ENCODE measurements around the gene EFCAB10.
"Not testable (repeated sequence)": the region's sequence is repeated elsewhere in the genome, so short reads cannot be mapped to it uniquely, and the experiment has no call there.

The EFCAB10 gene

DNA sequence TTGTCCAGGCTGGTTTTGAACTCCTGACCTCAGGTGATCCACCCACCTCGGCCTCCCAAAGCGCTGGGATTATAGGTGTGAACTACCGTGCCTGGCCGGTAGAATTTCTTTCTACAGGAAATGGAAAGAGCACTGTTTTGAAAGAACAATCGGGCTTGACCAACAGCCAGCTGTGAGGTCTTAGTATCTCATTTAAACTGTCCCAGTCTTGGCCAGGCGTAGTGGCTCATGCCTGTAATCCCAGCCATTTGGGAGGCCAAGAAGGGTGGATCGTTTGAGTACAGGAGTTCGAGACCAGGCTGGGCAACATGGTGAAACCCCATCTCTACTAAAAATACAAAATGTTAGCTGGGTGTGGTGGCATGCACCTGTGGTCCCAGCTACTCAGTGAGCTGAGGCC is 17.8 kb upstream of the EFCAB10 start:
- DNase-seq (ENCODE audit: low read depth), result not testable (repeated sequence)

DNA sequence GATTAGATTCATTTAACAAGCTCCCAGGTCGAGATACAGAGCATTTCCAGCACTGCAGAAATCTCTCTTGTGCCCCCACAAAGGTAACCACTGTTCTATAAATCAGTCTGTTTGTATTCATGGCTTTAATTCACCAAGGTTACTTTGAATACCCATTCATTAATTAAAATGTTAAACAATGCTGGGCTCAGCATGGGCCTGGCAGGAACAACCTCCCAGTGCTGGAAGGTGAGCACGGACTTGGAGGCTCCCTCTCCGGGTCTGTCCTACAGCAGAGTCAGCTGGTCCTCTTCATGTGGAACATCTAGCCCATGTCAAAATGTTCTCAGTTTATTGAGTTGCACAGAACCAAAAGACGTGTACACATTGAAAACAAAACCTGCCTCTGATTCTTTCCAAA is 15.6 kb upstream of the EFCAB10 start:
- DNase-seq (ENCODE audit: low read depth), result no peak

DNA sequence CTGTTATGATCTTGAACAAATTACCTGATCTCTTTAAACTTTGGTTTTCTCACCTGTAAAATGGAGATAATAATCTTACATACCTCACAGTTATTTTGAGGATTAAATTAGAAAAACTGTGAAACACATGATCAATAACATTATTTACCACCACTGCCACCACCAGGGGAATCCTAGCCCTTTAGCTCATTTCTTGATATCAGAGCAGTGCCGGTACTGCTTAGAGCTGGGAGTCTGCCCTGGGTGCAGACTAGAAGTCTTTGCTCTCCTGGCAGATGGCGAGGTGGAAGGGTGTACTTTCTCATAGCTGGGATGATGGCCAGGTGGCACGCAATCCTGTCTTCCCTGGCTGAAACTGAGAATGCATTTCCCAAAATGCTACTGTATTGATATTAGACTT is 12.7 kb upstream of the EFCAB10 start:
- DNase-seq (ENCODE audit: low read depth), result no peak

DNA sequence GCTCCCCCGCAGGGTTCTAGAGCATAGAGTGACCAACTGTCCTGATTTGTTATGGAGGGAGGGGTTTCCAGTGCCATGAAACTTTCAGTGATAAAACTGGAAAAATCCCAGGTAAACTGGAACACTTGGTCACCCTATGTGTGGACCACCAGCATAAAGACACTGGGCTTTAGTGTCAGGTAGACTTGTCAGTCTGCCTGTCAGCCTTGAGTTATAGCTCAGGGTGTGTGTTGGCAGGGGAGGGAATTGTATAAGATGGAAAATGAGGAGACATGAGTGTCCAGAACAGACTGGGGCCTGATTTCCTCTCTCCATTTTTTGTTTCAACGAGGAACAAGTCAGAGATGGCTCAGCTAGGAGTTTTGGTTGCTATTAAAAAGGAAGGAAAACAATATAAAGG is 10.2 kb upstream of the EFCAB10 start:
- no peak for DNase-seq (ENCODE audit: low read depth)

DNA sequence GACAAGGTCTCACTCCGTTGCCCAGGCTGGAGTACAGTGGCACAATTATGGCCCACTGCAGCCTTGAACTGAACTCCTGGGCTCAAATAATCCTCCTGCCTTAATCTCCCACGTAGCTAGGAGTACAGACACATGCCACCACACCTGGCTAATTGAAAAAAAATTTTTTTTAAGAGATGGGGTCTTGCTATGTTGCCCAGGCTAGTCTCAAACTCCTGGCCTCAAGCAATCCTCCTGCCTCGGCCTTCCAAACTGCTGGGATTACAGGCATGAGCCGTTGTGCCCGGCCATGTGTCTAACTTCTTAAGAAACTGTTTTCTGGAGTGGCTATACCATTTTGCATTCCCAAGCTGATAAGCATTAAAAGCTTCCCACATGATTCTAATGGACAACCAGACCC is 9.5 kb upstream of the EFCAB10 start:
- no peak for DNase-seq (ENCODE audit: low read depth)

DNA sequence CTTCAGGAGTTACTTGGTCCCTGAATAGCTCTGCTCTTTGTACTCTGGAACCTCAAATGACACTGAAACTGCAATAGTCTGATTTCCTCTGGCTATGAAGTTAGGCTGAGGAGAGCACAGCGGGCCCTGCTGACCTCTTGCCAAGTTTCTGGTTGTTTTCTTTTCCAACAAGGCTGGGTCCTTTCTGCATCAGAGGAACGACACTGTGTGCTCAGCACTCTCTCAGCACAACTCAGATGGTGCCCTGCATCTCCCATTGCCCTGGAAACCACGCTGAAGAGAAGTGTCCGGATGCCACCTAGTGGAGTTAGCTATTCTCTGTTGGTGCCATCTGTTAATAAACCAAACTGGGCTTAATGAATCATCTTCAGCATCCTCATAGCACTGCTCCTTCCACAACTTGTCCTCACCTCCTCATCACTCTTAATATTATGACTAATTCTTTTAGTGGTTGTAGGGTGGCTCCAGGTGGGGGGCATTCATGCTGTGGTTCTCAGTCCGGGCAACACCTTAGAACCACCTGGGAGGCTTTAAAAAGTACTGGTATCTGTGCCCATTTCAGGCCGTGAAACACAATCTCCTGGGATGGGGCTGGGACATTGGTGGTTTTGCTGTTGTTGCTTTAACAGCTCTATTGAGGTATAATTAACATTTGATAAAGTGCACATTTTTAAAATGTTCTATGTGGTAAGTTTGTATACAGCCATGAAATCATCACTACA is 8.2 kb upstream of the EFCAB10 start:
- DNase-seq (ENCODE audit: low read depth), result peak; percentile 31

DNA sequence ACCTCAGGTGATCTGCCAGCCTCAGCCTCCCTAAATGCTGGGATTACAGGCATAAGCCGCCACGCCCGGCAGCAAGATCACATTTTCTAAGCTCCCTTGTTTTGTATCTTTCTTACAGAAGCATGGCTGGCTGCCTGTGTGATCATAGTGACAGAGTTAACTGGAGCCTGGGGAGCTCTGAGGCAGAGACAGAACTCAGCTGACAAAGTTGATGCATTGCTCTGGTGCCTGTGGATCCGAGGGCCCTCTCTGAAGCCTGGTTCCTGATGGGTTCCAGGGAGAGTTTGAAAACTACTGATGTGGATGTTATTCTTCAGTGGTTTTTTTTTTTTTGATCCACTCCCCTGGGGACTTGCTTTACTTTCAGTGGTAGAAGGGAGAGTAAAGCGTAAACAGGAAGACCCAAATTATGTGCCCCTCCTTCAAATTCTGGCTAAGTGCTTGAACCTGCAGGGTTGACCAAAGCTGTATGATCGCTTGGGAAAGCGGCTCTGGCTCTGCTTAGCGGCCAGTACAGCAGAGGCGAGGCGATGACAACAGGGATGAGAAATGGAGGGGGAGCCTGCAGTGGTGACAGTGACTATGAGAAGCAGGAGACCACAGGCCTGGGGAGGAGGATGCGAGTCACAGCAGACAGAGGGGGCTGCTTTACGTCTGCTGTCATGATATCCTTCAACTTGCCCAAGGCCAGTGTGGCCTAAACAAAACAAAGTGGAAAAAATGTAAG is 6.8 kb upstream of the EFCAB10 start:
- DNase-seq (ENCODE audit: low read depth), result no peak

DNA sequence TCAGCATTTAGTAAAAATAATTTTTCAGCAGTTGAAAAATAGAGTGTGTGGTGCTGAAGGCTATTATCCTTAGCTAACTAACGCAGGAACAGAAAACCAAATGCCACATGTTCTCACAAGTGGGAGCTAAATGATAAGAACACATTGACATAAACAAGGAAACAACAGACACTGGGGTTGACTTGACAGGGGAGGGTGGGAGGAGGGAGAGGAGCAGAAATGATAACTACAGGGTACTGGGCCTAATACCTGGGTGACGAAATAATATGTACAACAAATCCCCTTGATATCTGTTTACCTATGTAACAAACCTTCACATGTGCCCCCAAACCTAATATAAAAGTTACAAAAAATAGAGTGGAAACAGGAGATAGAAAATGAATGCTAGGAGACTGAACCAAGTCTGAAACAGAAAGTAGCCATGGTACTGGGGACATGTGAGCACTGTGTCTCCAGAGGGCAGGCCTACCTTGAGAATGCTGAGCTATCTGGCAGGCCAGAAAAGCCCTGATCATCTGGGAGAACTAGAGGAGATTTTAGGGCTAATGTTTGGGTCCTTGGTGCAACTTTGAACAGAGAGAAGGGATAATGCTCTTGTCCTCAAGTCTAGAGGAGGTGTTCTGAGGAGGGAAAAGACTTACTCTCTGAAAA is 4.7 kb upstream of the EFCAB10 start:
- no peak for DNase-seq (ENCODE audit: low read depth)

DNA sequence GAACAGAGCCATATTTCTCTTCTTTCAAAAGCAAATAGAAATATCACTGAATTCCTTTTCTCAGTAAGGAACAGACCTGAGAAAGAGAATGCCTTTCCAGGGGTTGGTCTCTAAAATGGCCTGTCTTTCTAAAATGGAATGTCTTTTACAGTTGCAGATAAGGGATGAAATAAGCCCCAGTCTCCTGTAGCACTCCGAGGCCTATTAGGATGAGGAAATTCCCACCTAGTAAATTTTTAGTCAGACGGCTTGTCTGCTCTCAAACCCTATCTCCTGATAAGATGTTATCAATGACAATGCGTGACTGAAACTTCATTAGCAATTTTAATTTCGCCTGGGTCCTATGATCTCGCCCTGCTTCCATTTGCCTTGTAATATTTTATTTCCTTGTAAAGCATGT is 2.9 kb upstream of the EFCAB10 start:
- no peak for DNase-seq (ENCODE audit: low read depth)

DNA sequence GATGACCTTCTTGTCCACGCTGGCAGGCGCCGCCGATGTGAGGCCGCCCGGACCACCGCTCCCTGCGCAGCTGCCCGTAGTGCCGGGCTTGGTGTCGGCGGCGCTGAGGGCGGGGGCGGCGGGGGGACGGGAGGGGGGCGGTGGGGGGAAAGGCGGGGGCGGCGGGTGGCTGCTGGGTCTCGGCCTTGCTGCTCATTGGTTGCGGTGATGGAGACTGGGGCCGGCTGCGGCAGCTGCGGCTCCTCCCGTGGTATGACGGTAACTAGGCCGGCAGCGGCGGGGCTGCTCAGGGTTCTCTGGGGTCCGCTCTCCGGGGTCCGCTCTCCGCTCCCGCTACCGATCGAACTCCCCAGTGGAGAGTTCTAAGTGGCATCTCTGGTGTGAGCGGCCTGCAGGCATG is 1.8 kb upstream of the EFCAB10 start:
- DNase-seq (ENCODE audit: low read depth), result no peak

DNA sequence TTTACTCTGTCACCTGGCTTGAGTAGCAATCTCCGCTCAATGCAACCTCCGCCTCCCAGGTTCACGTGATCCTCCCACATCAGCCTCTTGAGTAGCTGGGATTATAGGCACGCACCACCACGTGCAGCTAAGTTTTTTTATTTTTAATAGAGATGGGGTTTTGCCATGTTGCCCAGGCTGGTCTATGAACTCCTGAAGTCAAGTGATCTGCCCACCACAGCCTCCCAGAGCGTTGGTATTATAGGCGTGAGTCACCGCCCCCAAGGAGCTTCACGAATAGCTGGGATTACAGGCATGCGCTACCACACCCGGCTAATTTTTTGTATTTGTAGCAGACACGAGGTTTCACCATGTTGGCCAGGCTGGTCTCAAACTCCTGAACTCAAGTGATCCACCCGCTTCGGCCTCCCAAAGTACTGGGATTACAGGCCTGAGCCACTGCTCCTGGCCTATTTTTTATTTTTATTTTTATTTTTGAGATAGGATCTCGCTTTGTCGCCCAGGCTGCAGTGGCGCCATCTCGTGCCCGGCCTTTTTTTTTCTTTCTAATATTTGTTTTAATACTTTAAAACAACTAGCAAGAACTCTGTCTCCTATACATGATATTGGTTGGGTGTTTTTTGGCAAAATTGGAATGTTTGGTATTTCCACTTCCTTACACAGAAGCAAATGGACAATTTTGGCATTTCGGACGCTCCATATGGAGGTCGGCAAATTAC is 1.1 kb downstream of the EFCAB10 start:
- no peak for DNase-seq (ENCODE audit: low read depth)

DNA sequence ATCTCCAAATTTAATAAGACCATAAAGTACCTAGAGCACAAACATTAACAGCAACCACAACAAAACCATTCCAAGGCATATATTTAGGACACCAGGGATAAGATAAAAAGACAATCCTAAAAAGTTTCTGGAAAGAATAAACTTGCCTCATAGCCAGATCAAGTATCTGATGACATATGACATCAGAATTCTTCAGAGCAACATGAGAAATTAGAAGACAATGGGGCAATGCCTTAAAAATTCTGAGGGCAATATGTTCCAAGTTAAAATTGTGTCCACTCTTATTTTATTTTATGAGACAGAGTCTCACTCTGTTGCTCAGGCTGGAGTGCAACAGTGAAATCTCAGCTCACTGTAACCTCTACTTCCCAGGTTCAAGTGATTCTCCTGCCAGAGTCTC is 2.8 kb downstream of the EFCAB10 start:
- no peak for DNase-seq (ENCODE audit: low read depth)

DNA sequence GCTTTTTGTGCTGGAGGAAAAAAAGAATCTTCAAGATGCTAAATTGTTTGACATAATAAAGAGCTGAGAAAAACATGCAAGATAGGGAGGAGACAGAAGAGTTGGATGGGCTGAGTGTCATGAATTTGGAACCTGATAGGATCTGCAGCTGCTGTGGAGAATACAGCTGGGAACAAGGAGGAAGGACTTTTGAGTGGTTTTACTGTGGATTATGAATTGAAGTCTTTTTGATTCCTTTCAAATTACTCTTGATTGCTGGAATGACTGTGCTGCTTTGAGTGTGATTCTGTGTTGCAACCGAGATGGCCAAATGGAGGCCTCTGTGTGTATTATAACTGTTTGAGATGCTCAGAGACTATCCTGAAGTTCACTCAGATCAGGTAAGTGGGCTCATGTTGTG is 4.0 kb downstream of the EFCAB10 start:
- DNase-seq (ENCODE audit: low read depth), result no peak

DNA sequence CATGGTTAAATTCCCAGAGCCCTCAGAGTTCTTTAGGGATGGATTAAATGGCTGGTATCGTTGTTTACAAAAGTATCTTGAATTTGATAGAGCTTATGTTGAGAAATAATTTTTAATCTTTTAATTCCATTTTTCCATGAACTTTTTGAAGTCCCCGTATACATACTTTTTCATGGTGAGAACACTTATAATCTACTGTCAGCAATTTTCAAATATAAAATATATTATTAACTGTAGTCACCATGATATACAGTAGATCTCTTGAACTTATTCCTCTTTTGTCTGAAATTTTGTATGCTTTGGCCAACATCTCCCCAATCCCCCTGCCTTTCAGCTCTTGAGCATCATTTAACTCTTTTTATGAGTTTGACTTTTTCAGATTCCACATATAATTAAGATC is 9.4 kb downstream of the EFCAB10 start:
- no peak for DNase-seq (ENCODE audit: low read depth)

DNA sequence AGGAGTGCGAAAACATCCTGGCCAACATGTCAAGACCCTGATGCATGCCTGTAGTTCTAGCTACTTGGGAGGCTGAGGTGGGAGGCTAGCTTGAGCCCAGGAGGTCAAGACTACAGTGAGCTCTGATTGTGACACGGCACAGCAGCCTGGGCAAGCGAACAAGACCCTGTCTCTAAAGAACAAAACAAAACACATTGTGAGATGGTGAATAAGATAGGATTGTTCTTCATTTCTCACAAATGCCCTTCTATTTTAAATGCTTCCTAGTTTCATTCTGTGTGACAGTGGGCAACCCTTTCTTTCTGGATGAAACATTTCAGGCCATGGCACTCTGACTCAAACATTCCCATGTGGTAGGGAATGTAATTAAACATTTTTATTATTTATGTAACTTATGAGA is 13.5 kb downstream of the EFCAB10 start:
- no peak for DNase-seq (ENCODE audit: low read depth)

DNA sequence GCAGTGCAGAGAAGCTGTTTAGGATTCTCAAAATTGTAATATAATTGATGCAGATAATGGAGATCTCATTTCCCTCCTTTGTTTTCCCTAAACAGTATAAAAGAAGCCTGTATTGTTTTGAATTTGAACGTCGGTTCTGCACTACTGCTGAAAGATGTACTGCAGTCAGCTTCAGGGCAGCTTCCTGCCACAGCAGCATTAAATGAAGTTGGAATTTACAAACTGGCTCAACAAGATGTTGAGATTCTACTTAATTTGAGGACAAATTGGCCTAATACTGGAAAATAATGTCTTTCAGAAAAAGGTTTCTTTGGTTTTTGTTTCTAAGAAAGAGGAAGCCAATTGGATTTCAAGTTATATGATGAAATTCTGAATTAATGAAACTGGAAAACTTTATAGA is 14.3 kb downstream of the EFCAB10 start:
- no peak for DNase-seq (ENCODE audit: low read depth)

DNA sequence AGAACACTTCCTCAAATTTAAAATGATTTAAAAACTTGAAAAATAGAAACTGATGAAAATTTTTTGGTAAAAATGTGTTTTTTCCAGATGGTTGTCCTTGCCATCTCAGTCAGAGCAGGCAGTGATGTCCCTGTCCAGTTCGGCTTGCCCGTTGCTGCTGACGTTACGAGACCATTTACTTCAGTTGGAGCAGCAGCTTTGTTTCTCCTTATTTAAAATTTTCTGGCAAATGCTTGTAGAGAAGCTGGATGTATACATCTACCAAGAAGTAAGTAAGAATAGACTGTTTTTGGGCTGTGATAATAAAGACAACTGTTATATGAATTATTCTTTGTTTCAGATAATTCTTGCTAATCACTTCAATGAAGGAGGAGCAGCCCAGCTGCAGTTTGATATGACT is 16.1 kb downstream of the EFCAB10 start:
- no peak for DNase-seq (ENCODE audit: low read depth)

DNA sequence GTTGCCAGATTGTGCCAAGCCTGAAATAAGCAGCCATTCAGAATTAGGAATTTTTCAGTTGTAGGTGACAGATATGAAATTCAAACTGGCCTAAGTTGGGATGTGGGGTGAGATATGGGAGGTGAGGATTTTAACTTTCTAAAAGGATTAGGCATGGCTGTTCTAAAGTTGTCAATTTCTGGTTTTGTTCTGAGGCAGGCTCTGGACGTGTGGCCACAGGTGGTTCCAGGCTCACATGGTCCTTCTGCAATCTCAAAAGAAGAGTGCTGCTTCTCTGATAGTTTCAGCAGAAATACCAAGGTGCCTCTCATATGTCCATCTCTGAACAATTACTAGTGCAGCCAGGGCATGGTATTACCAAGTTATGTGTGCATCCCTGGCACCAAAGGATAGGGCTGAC is 21.4 kb downstream of the EFCAB10 start:
- DNase-seq (ENCODE audit: low read depth), result no peak

DNA sequence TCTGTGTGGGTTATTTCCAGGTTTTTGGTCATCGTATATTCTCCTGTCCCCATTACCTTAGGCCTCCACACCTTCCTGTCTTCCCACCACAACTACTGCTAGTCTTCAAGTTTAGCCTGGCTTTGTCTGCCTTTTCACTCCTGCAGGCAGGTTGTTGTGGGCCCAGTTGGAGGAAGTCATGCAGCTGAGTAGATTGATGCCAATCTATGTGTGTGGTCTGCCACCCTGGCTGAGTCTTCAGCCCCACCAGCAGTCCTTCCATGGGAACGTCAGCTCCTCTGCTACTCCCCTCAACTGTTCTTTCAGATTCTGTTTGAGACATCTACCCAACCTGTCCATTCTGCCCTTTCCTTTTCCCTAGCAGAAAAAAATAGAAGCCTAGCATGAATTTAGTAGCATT is 43.0 kb downstream of the EFCAB10 start:
- DNase-seq (ENCODE audit: low read depth), result no peak

DNA sequence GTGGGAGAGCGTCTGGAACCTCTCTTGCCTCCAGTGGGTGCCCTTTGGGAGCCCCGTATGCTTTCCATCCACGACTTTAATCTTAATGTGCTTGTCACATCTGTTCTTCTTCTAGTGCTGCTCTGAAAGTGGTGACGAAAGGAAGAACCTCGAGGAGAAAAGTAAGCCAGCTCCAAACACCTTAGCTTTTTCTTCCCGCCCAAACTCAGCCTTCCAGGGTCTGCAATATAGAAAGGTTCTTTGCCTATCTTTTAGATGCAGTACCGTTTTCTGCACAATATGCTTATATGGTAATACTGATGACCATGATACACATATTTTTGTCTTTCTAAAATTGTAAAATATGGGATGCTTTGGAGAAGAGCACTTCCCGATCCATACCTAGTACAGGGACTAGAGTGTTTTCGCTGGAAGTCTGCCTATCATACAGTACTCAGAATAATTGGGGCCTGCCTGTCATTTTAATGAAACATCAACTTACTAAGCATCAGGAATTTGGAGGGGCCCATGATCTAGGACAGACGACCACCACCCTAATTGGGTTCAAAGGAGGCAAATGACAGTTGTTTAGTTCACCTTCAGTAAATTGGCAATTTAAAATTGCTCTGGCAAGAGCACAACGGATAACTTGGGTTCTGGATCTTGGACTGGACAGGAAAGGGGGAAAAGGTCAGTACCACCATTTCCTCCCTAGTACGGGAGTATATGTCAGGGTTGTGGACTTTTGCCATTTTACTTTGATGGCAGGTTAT is 48.4 kb downstream of the EFCAB10 start:
- no peak for DNase-seq (ENCODE audit: low read depth)

DNA sequence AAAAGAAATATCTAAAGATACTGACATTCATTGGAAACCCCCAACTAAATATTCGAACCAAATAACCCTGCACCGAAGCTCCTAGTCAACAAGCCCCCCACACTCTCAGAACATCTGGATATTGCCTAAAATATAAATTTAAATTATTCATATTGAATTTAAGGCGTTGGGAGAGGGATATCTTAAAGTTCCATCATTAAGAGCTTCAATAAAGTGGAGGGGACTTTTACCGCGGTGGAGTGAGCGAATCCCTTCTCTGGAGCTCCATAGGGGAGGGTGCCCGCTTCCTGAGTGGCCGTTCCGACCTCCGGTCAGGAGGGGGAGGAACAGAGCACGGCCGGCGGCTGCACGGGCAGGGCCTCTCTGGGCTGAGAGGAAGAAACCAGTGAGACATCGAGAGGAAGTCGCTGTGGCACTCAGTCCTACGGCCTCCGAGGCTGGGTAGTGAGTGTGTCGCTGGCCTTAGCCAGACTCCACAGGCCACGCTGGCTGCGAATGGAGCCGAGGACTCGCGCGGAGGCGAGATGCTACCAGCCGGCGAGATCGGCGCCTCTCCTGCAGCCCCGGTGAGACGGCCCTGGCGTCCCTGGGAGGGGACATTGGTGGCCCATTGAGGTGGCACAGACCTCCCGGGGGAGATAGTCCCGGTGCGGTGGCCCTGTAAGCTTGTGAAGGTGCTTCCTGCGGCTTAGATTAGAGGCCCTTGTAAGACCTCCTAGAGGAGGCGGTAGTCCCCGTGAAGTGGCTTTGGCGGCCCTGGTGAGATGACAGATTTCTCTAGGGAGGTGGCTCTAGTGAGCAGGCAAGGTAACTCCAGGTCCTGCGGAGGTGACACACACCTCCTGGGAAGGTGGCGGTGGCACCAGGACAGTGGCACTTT is 49.3 kb downstream of the EFCAB10 start, which contains the start of gene RINT1:
Gene RINT1 (plus strand): TSS at position 410 of the 880 bp plus-strand sequence. CDS start 115 bp downstream, at position 525.
- peak; percentile 80 for DNase-seq (ENCODE audit: low read depth)
